H1 (cell line): Measurements from ENCODE around the gene EPHA1.

Source experiments
- GTF2F1 ChIP-seq: IDR thresholded peaks from 2 replicates; pipeline ENCODE4 v1.6.1; 2012; ENCODE audit warnings: low read depth, low read length, improper control_type of control experiment, borderline replicate concordance
- JUND ChIP-seq: IDR thresholded peaks from 2 replicates; pipeline ENCODE4 v1.6.1; 2011; ENCODE audit warnings: mild to moderate bottlenecking, improper control_type of control experiment, low read length
- POLR2A ChIP-seq, 2 experiments: IDR thresholded peaks; 1 replicate in 1 of 2; 2 replicates in 1 of 2; pipeline ENCODE4 v1.6.1; 2011; ENCODE audit warnings: low read depth in 2 of 2, low read length in 2 of 2, mild to moderate bottlenecking in 2 of 2; ENCODE audit errors: control extremely low read depth in 1 of 2
- POLR2AphosphoS5 ChIP-seq: IDR thresholded peaks from 2 replicates; pipeline ENCODE4 v1.6.1; 2011; ENCODE audit warnings: low read depth, low read length
- RFX5 ChIP-seq: IDR thresholded peaks from 2 replicates; pipeline ENCODE4 v1.6.1; 2011; ENCODE audit warnings: low read depth, low read length, improper control_type of control experiment, borderline replicate concordance
- RXRA ChIP-seq: IDR thresholded peaks from 2 replicates; pipeline ENCODE4 v1.6.1; 2011; ENCODE audit warnings: low read depth, mild to moderate bottlenecking, low read length, moderate library complexity; ENCODE audit not compliant: insufficient read depth
- TAF1 ChIP-seq: IDR thresholded peaks from 2 replicates; pipeline ENCODE4 v1.6.1; 2011; ENCODE audit warnings: mild to moderate bottlenecking, low read depth, low read length
- YY1 ChIP-seq: IDR thresholded peaks from 2 replicates; pipeline ENCODE4 v1.6.1; 2011; ENCODE audit warnings: low read depth, mild to moderate bottlenecking, low read length
- ZNF274 ChIP-seq: IDR thresholded peaks from 2 replicates; pipeline ENCODE4 v1.7.0; 2012; ENCODE audit warnings: low read length, borderline replicate concordance; ENCODE audit errors: extremely low read depth
- TF ChIP-seq, protein P1 (sequence below), 3 experiments: IDR thresholded peaks; 1 replicate in 2 of 3; 2 replicates in 1 of 3; pipeline versions ENCODE4 v1.5.1 to v1.6.1; 2011; ENCODE audit warnings: low read length in 3 of 3, mild to moderate bottlenecking in 3 of 3, inconsistent platforms in 2 of 3, low read depth in 1 of 3, moderate library complexity in 1 of 3; ENCODE audit not compliant: insufficient read depth in 1 of 3; ENCODE audit errors: control extremely low read depth in 1 of 3

GRCh38 chr7:143407287-143408251 lies 1.1 kb downstream of the EPHA1 start:
- TF ChIP-seq POLR2A (IDR thresholded peaks at IDR 0.05; ENCODE audit: control extremely low read depth in 1 of 2, low read depth in 2 of 2, low read length in 2 of 2) = no peak
- TF ChIP-seq YY1 = no peak
- TF ChIP-seq, protein P1, sequence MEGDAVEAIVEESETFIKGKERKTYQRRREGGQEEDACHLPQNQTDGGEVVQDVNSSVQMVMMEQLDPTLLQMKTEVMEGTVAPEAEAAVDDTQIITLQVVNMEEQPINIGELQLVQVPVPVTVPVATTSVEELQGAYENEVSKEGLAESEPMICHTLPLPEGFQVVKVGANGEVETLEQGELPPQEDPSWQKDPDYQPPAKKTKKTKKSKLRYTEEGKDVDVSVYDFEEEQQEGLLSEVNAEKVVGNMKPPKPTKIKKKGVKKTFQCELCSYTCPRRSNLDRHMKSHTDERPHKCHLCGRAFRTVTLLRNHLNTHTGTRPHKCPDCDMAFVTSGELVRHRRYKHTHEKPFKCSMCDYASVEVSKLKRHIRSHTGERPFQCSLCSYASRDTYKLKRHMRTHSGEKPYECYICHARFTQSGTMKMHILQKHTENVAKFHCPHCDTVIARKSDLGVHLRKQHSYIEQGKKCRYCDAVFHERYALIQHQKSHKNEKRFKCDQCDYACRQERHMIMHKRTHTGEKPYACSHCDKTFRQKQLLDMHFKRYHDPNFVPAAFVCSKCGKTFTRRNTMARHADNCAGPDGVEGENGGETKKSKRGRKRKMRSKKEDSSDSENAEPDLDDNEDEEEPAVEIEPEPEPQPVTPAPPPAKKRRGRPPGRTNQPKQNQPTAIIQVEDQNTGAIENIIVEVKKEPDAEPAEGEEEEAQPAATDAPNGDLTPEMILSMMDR (IDR thresholded peaks at IDR 0.05; ENCODE audit: control extremely low read depth in 1 of 3, insufficient read depth in 1 of 3, low read depth in 1 of 3, low read length in 3 of 3) = no peak
- no peak for TF ChIP-seq RXRA
- TF ChIP-seq ZNF274 = no peak
- no peak for TF ChIP-seq POLR2AphosphoS5
- TF ChIP-seq TAF1 = no peak
- TF ChIP-seq RFX5 = no peak
- no peak for TF ChIP-seq GTF2F1
- TF ChIP-seq JUND = no peak
